Measurements from ENCODE around the gene KIFC3. TPM values are rescaled to one million over a fixed set of nuclear protein-coding genes. Genes with fewer than 3 reads are reported as not detected.

The KIFC3 gene
- total and polyA plus RNA-seq, 2 of the 13 experiments (the other 11 are each of a cell fraction or from before 2014, with no cell fraction given): 42.1 to 45.3 TPM

GRCh38 chr16:57734925-57735754 is 67.2 kb downstream of the KIFC3 start (continued):
- TF ChIP-seq TFDP1 (CRISPR knock-in tag; IDR thresholded peaks at IDR 0.05; ENCODE audit: borderline replicate concordance) (peak; percentile 52; the same call in 1 of the 2 replicates), MAFK (conservative IDR thresholded peaks at IDR 0.05 in 1 of 2, IDR thresholded peaks at IDR 0.05 in 1 of 2; ENCODE audit: low read length in 2 of 2) (peak; percentile 84 to 91), ZNF510 (CRISPR knock-in tag; IDR thresholded peaks at IDR 0.05; ENCODE audit: low read depth) (no peak), FOXK1 (CRISPR knock-in tag; IDR thresholded peaks at IDR 0.05; ENCODE audit: borderline replicate concordance, low read depth) (peak; percentile 95; the same call in 1 of the 2 replicates), HOXA5 (CRISPR knock-in tag; IDR thresholded peaks at IDR 0.05) (peak; percentile 25), ZNF879 (CRISPR knock-in tag; IDR thresholded peaks at IDR 0.05) (0 out of 2 replicates have a peak, but pooled peaks have one; percentile 31), FOXK2 (IDR thresholded peaks at IDR 0.05) (no peak), SNAPC2 (CRISPR knock-in tag; IDR thresholded peaks at IDR 0.05) (no peak), ZNF768 (CRISPR knock-in tag; IDR thresholded peaks at IDR 0.05) (peak; percentile 49; the same call in 1 of the 2 replicates), TIGD3 (CRISPR knock-in tag; IDR thresholded peaks at IDR 0.05; ENCODE audit: borderline replicate concordance) (peak; percentile 62; the same call in 1 of the 2 replicates), ZNF841 (CRISPR knock-in tag; IDR thresholded peaks at IDR 0.05; ENCODE audit: borderline replicate concordance) (no peak), ZNF329 (CRISPR knock-in tag; IDR thresholded peaks at IDR 0.05; ENCODE audit: low read depth) (no peak), ZNF282 (IDR thresholded peaks at IDR 0.05; ENCODE audit: partially characterized antibody) (no peak), KLF12 (CRISPR knock-in tag; IDR thresholded peaks at IDR 0.05; ENCODE audit: borderline replicate concordance) (no peak), XBP1 (CRISPR knock-in tag; IDR thresholded peaks at IDR 0.05) (peak; percentile 69; the same call in 1 of the 2 replicates), KLF6 (CRISPR knock-in tag; IDR thresholded peaks at IDR 0.05) (no peak)
- TF ChIP-seq, protein P1, sequence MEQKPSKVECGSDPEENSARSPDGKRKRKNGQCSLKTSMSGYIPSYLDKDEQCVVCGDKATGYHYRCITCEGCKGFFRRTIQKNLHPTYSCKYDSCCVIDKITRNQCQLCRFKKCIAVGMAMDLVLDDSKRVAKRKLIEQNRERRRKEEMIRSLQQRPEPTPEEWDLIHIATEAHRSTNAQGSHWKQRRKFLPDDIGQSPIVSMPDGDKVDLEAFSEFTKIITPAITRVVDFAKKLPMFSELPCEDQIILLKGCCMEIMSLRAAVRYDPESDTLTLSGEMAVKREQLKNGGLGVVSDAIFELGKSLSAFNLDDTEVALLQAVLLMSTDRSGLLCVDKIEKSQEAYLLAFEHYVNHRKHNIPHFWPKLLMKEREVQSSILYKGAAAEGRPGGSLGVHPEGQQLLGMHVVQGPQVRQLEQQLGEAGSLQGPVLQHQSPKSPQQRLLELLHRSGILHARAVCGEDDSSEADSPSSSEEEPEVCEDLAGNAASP (CRISPR knock-in tag; IDR thresholded peaks at IDR 0.05; ENCODE audit: borderline replicate concordance): peak; percentile 9; the same call in 1 of the 2 replicates
- TF ChIP-seq, protein P2, sequence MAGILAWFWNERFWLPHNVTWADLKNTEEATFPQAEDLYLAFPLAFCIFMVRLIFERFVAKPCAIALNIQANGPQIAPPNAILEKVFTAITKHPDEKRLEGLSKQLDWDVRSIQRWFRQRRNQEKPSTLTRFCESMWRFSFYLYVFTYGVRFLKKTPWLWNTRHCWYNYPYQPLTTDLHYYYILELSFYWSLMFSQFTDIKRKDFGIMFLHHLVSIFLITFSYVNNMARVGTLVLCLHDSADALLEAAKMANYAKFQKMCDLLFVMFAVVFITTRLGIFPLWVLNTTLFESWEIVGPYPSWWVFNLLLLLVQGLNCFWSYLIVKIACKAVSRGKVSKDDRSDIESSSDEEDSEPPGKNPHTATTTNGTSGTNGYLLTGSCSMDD (CRISPR knock-in tag; IDR thresholded peaks at IDR 0.05): no peak
- TF ChIP-seq, protein P3, sequence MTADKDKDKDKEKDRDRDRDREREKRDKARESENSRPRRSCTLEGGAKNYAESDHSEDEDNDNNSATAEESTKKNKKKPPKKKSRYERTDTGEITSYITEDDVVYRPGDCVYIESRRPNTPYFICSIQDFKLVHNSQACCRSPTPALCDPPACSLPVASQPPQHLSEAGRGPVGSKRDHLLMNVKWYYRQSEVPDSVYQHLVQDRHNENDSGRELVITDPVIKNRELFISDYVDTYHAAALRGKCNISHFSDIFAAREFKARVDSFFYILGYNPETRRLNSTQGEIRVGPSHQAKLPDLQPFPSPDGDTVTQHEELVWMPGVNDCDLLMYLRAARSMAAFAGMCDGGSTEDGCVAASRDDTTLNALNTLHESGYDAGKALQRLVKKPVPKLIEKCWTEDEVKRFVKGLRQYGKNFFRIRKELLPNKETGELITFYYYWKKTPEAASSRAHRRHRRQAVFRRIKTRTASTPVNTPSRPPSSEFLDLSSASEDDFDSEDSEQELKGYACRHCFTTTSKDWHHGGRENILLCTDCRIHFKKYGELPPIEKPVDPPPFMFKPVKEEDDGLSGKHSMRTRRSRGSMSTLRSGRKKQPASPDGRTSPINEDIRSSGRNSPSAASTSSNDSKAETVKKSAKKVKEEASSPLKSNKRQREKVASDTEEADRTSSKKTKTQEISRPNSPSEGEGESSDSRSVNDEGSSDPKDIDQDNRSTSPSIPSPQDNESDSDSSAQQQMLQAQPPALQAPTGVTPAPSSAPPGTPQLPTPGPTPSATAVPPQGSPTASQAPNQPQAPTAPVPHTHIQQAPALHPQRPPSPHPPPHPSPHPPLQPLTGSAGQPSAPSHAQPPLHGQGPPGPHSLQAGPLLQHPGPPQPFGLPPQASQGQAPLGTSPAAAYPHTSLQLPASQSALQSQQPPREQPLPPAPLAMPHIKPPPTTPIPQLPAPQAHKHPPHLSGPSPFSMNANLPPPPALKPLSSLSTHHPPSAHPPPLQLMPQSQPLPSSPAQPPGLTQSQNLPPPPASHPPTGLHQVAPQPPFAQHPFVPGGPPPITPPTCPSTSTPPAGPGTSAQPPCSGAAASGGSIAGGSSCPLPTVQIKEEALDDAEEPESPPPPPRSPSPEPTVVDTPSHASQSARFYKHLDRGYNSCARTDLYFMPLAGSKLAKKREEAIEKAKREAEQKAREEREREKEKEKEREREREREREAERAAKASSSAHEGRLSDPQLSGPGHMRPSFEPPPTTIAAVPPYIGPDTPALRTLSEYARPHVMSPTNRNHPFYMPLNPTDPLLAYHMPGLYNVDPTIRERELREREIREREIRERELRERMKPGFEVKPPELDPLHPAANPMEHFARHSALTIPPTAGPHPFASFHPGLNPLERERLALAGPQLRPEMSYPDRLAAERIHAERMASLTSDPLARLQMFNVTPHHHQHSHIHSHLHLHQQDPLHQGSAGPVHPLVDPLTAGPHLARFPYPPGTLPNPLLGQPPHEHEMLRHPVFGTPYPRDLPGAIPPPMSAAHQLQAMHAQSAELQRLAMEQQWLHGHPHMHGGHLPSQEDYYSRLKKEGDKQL (CRISPR knock-in tag; IDR thresholded peaks at IDR 0.05; ENCODE audit: low read depth): no peak

Measured in HepG2 (cell line).